Gastrocnemius medialis (tissue), 4 donors: ENCODE measurements around the gene CMTM4.

ENCODE experiments used
- POLR2A ChIP-seq, 2 donors: fragments of 450-650 bp; IDR thresholded peaks; one replicate each; pipeline ENCODE4 v1.6.1; 2017; ENCODE audit warnings: antibody characterized with exemption in 2 of 2, mild to moderate bottlenecking in 2 of 2, moderate library complexity in 2 of 2
- TF ChIP-seq, protein P1 (sequence below), 5 experiments: fragments of 450-650 bp in 3 of 5; fragments of 200-600 bp in 2 of 5; sonication (generic) in 2 of 5; IDR thresholded peaks in 4 of 5; conservative IDR thresholded peaks in 1 of 5; 1 replicate in 4 of 5; 2 replicates in 1 of 5; pipeline ENCODE4 v1.5.1; 2016 to 2019; ENCODE audit warnings: antibody characterized with exemption in 5 of 5, mild to moderate bottlenecking in 3 of 5, moderate library complexity in 3 of 5

DNA sequence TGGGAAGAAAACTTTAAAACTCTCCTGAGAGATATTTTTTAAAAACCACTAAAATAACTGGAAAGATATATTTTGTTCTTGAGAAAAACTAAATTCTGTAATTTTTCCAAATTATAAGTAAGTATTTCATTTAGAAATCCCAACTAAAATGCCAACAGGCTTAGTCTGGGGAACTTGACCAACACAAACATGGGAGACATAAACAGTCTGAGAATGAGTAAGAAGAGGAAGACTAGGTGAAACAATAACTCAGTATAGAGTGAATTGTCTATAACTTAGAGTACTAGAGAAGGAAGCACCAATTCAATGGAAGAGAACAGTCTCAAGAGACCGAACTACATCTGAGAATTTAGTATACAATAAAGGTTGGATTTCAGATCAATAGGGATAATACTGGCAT, 127.4 kb downstream of the CMTM4 start:
- TF ChIP-seq, protein P1, sequence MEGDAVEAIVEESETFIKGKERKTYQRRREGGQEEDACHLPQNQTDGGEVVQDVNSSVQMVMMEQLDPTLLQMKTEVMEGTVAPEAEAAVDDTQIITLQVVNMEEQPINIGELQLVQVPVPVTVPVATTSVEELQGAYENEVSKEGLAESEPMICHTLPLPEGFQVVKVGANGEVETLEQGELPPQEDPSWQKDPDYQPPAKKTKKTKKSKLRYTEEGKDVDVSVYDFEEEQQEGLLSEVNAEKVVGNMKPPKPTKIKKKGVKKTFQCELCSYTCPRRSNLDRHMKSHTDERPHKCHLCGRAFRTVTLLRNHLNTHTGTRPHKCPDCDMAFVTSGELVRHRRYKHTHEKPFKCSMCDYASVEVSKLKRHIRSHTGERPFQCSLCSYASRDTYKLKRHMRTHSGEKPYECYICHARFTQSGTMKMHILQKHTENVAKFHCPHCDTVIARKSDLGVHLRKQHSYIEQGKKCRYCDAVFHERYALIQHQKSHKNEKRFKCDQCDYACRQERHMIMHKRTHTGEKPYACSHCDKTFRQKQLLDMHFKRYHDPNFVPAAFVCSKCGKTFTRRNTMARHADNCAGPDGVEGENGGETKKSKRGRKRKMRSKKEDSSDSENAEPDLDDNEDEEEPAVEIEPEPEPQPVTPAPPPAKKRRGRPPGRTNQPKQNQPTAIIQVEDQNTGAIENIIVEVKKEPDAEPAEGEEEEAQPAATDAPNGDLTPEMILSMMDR (IDR thresholded peaks at IDR 0.05 in 4 of 5, conservative IDR thresholded peaks at IDR 0.05 in 1 of 5): no peak
- TF ChIP-seq POLR2A (IDR thresholded peaks at IDR 0.05): no peak
